Stomach smooth muscle (tissue), 2 donors: ENCODE data around the gene HLTF.

ENCODE experiments used
- H3K27ac ChIP-seq: one replicate; pipeline ENCODE4 v1.7.0; 2013; ENCODE audit warnings: mild to moderate bottlenecking, low read length, inconsistent platforms
- H3K27me3 ChIP-seq, 2 donors: one replicate each; pipeline ENCODE4 v1.7.0; 2013; ENCODE audit warnings: low read length in 2 of 2; ENCODE audit not compliant: insufficient read depth in 2 of 2, control insufficient read depth in 1 of 2
- H3K36me3 ChIP-seq, 2 donors: one replicate each; pipeline ENCODE4 v1.7.0; 2013; ENCODE audit warnings: low read length in 2 of 2; ENCODE audit not compliant: control insufficient read depth in 2 of 2, insufficient read depth in 2 of 2
- H3K4me1 ChIP-seq: one replicate; pipeline ENCODE4 v1.7.0; 2013; ENCODE audit warnings: low read length; ENCODE audit not compliant: control insufficient read depth, insufficient read depth
- H3K4me3 ChIP-seq, 2 donors: one replicate each; pipeline ENCODE4 v1.7.0; 2013; ENCODE audit warnings: low read length in 2 of 2
- H3K9ac ChIP-seq, 2 donors: one replicate each; pipeline ENCODE4 v1.7.0; 2013; ENCODE audit warnings: low read length in 2 of 2, mild to moderate bottlenecking in 1 of 2
- H3K9me3 ChIP-seq, 2 donors: one replicate each; pipeline ENCODE4 v1.7.0; 2013; ENCODE audit warnings: low read length in 2 of 2; ENCODE audit not compliant: control insufficient read depth in 2 of 2
- donor health status: healthy.
- donor health status: Pancreatic carcinoma.

The HLTF gene

GRCh38 chr3:149086232-149086988, at the start of gene HLTF:
TSS of gene HLTF (minus strand) at chr3:149086533. CDS start at chr3:149086336, 197 bp downstream.
- no peaks in the 10 kb centered on the region for H3K27me3 ChIP-seq
- no peaks in the 10 kb centered on the region for H3K9me3 ChIP-seq
- H3K36me3 ChIP-seq = no peaks in the 10 kb centered on the region
- peak within 1 kb of the TSS; percentile 53 for H3K27ac ChIP-seq
- H3K4me1 ChIP-seq = peaks cover 11% of the 10 kb centered on the region
- H3K4me3 ChIP-seq = peak within 1 kb of the TSS; percentile 74 to 92
- H3K9ac ChIP-seq = peak within 1 kb of the TSS; percentile 52 to 71

GRCh38 chr3:149134575-149134974, 48.2 kb upstream of the HLTF start:
- H3K9me3 ChIP-seq = no peaks in the 10 kb centered on the region
- no peak overlapping the region for H3K4me3 ChIP-seq
- H3K36me3 ChIP-seq = no peaks in the 10 kb centered on the region
- no peaks in the 10 kb centered on the region for H3K27me3 ChIP-seq
- H3K27ac ChIP-seq = no peak overlapping the region
- H3K9ac ChIP-seq = no peak overlapping the region
- peaks cover 11% of the 10 kb centered on the region for H3K4me1 ChIP-seq

GRCh38 chr3:149131589-149131988, 45.3 kb upstream of the HLTF start:
- Histone ChIP-seq H3K36me3 (no peaks in the 10 kb centered on the region), H3K4me1 (peaks cover 11% of the 10 kb centered on the region), H3K9ac (peak overlapping the region in 1 of 2 donors; percentile 7), H3K4me3 (peak overlapping the region in 1 of 2 donors; percentile 36), H3K9me3 (no peaks in the 10 kb centered on the region), H3K27ac (no peak overlapping the region), H3K27me3 (no peaks in the 10 kb centered on the region)

- H3K4me3 ChIP-seq = peak within 1 kb of the TSS; percentile 82 to 93
- no peaks in the 10 kb centered on the region for H3K36me3 ChIP-seq
- H3K9ac ChIP-seq = peak within 1 kb of the TSS; percentile 71 to 81
- H3K27ac ChIP-seq = peak within 1 kb of the TSS; percentile 66
- peaks cover 11% of the 10 kb centered on the region for H3K4me1 ChIP-seq
- no peaks in the 10 kb centered on the region for H3K27me3 ChIP-seq
- H3K9me3 ChIP-seq = no peaks in the 10 kb centered on the region
Measured at GRCh38 chr3:149129326-149130205, 43.2 kb upstream of the HLTF start, which contains the start of gene HPS3. TSS of gene HPS3 (plus strand) at chr3:149129638. CDS start at chr3:149129724, 86 bp downstream.

GRCh38 chr3:149128821-149129220, 42.5 kb upstream of the HLTF start:
- Histone ChIP-seq H3K27me3 (no peaks in the 10 kb centered on the region), H3K36me3 (no peaks in the 10 kb centered on the region), H3K27ac (peak overlapping the region; percentile 66), H3K9me3 (no peaks in the 10 kb centered on the region), H3K9ac (peak overlapping the region; percentile 71 to 81), H3K4me3 (peak overlapping the region; percentile 82 to 93), H3K4me1 (peaks cover 11% of the 10 kb centered on the region)

- H3K4me1 ChIP-seq = no peaks in the 10 kb centered on the region
- no peaks in the 10 kb centered on the region for H3K36me3 ChIP-seq
- no peaks in the 10 kb centered on the region for H3K9me3 ChIP-seq
- H3K4me3 ChIP-seq = no peak overlapping the region
- H3K27ac ChIP-seq = no peak overlapping the region
- no peak overlapping the region for H3K9ac ChIP-seq
- no peaks in the 10 kb centered on the region for H3K27me3 ChIP-seq
Measured at GRCh38 chr3:149122721-149123578, 36.6 kb upstream of the HLTF start.

- H3K36me3 ChIP-seq = no peaks in the 10 kb centered on the region
- no peak overlapping the region for H3K27ac ChIP-seq
- H3K9ac ChIP-seq = no peak overlapping the region
- H3K4me1 ChIP-seq = peaks cover 2% of the 10 kb centered on the region
- no peaks in the 10 kb centered on the region for H3K9me3 ChIP-seq
- H3K27me3 ChIP-seq = no peaks in the 10 kb centered on the region
- peak overlapping the region in 1 of 2 donors; percentile 40 for H3K4me3 ChIP-seq
Measured at GRCh38 chr3:149120051-149120972, 34.0 kb upstream of the HLTF start.

GRCh38 chr3:149119466-149119865, 33.1 kb upstream of the HLTF start:
- no peaks in the 10 kb centered on the region for H3K27me3 ChIP-seq
- H3K4me3 ChIP-seq = no peak overlapping the region
- no peaks in the 10 kb centered on the region for H3K36me3 ChIP-seq
- H3K9ac ChIP-seq = no peak overlapping the region
- peaks cover 8% of the 10 kb centered on the region for H3K4me1 ChIP-seq
- H3K9me3 ChIP-seq = no peaks in the 10 kb centered on the region
- H3K27ac ChIP-seq = no peak overlapping the region

GRCh38 chr3:149118724-149119123, 32.4 kb upstream of the HLTF start:
- Histone ChIP-seq H3K4me1 (peaks cover 9% of the 10 kb centered on the region), H3K27me3 (no peaks in the 10 kb centered on the region), H3K9me3 (no peaks in the 10 kb centered on the region), H3K9ac (no peak overlapping the region), H3K4me3 (no peak overlapping the region), H3K36me3 (no peaks in the 10 kb centered on the region), H3K27ac (no peak overlapping the region)
